Transverse colon (tissue), 4 donors: ENCODE results near the gene ASB1. TPM values are rescaled to one million over a fixed set of nuclear protein-coding genes. Genes with fewer than 3 reads are reported as not detected.

ENCODE experiments used
- DNase-seq: peaks from one replicate; pipeline ENCODE4 v3.0.0-alpha.2; 2019
- H3K27ac ChIP-seq, 4 donors: fragments of 200-600 bp; sonication (generic); 2 replicates each; pipeline ENCODE4 v1.5.1; 2016 to 2018; ENCODE audit warnings: inconsistent platforms in 4 of 4
- H3K27me3 ChIP-seq: fragments of 200-600 bp; sonication (generic); 2 replicates; pipeline ENCODE4 v1.5.1; 2017; ENCODE audit warnings: inconsistent platforms
- H3K36me3 ChIP-seq, 4 donors: fragments of 200-600 bp; sonication (generic); 2 replicates each; pipeline ENCODE4 v1.5.1; 2017 to 2019; ENCODE audit warnings: inconsistent platforms in 4 of 4
- H3K4me1 ChIP-seq, 4 donors: fragments of 200-600 bp; sonication (generic); 2 replicates each; pipeline ENCODE4 v1.5.1; 2017 to 2020; ENCODE audit warnings: inconsistent platforms in 4 of 4
- H3K4me3 ChIP-seq, 4 donors: fragments of 200-600 bp; sonication (generic); 1 replicate in 1 of 4; 2 replicates in 3 of 4; pipeline versions ENCODE4 v1.5.1 to v1.6.1; 2017 to 2019; ENCODE audit warnings: inconsistent platforms in 4 of 4
- H3K9me3 ChIP-seq, 2 donors: fragments of 200-600 bp; sonication (generic); 2 replicates each; pipeline ENCODE4 v1.5.1; 2017 to 2019; ENCODE audit warnings: inconsistent platforms in 2 of 2
- EP300 ChIP-seq: sonication (generic); formaldehyde crosslinking; IDR thresholded peaks from one replicate; pipeline ENCODE4 v1.6.1; 2017; ENCODE audit warnings: antibody characterized with exemption, low read depth
- POLR2A ChIP-seq: fragments of 450-650 bp; IDR thresholded peaks from one replicate; pipeline ENCODE4 v1.6.1; 2016; ENCODE audit warnings: antibody characterized with exemption, mild to moderate bottlenecking, moderate library complexity
- POLR2AphosphoS5 ChIP-seq, 3 donors: sonication (generic); formaldehyde crosslinking; IDR thresholded peaks; one replicate each; pipeline ENCODE4 v1.6.1; 2016; ENCODE audit warnings: antibody characterized with exemption in 3 of 3
- WGBS, 2 donors: methylation state at CpG; one replicate each; pipeline ENCODE4 v1.1.5; 2018; ENCODE audit warnings: low coverage in 1 of 2; 5-methylcytosine and 5-hydroxymethylcytosine counted together
- in situ Hi-C, 4 donors: fragments of 200-750 bp; cut with MboI; loops; one replicate each; pipeline versions ENCODE4 v1.15.0 to v1.15.1; 2017; ENCODE audit warnings: low sequenced_read_pairs in 3 of 4, low pct_ligation_motif_present in 1 of 4, low pct_unique_long_range_greater_than_20kb in 1 of 4
- intact Hi-C: fragments of 100-400 bp; cut with DNase I; formaldehyde crosslinking; loops from one replicate; pipeline ENCODE4 v1.15.1; 2023; ENCODE audit warnings: low total_unique reads
- total RNA-seq, 4 donors: library from RNA; depleted of rRNA; stranded (reverse); fragments of >200 nt; gene quantifications; one replicate each; pipeline ENCODE4 v1.1.0, GENCODE V29; 2016
- TF ChIP-seq, protein P1 (sequence below), 5 experiments: fragments of 200-600 bp in 3 of 5; fragments of 450-650 bp in 2 of 5; sonication (generic) in 3 of 5; IDR thresholded peaks; 1 replicate in 2 of 5; 2 replicates in 3 of 5; pipeline ENCODE4 v1.5.1; 2016 to 2017; ENCODE audit warnings: antibody characterized with exemption in 5 of 5, inconsistent platforms in 3 of 5, mild to moderate bottlenecking in 2 of 5, moderate library complexity in 1 of 5

ASB1 gene
- total RNA-seq, 4 donors from 2014 or later: 9.4 to 48.3 (median 17.2) TPM

DNA sequence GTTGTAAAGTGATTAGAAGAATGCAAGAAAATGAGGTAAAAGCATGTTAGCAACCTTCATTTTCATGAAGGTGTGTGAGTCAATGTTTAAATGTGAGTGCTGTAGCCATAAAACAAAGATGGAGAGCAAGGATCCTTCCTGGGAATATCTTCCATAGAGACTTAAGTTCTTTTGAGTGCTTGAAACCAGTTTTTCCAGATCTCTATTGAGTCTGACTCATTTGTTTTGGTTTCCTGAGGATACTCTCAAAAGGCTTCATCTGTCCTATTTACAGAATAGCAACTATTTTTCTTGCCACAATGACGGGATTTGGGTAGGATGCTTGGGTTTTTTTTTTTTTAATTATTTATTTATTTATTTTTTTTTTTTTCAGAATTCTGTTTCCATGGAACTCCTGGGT lies 45.9 kb upstream of the ASB1 start:
- in situ Hi-C loops (loop anchor here in 1 of 4 donors (10.0 kb wide), 1 partner anchor 74 kb away; no protein-coding TSS in a partner anchor), intact Hi-C loops (no loop called here)
- H3K27me3 ChIP-seq: no peaks in the 10 kb centered on the region
- H3K9me3 ChIP-seq: no peaks in the 10 kb centered on the region
- H3K36me3 ChIP-seq: peaks cover 0 to 3% (median 0%) of the 10 kb centered on the region in 4 donors
- TF ChIP-seq POLR2A (no peak), EP300 (no peak), POLR2AphosphoS5 (IDR thresholded peaks at IDR 0.05) (no peak)
- TF ChIP-seq, protein P1, sequence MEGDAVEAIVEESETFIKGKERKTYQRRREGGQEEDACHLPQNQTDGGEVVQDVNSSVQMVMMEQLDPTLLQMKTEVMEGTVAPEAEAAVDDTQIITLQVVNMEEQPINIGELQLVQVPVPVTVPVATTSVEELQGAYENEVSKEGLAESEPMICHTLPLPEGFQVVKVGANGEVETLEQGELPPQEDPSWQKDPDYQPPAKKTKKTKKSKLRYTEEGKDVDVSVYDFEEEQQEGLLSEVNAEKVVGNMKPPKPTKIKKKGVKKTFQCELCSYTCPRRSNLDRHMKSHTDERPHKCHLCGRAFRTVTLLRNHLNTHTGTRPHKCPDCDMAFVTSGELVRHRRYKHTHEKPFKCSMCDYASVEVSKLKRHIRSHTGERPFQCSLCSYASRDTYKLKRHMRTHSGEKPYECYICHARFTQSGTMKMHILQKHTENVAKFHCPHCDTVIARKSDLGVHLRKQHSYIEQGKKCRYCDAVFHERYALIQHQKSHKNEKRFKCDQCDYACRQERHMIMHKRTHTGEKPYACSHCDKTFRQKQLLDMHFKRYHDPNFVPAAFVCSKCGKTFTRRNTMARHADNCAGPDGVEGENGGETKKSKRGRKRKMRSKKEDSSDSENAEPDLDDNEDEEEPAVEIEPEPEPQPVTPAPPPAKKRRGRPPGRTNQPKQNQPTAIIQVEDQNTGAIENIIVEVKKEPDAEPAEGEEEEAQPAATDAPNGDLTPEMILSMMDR (IDR thresholded peaks at IDR 0.05): no peak
- DNase-seq: no peak
- H3K27ac ChIP-seq: no peak overlapping the region
- H3K4me3 ChIP-seq: no peak overlapping the region
- WGBS, 2 donors: 58% methylated on average over 1 of the region's 1 CpG; no CpG with 5 or more reads in 1 of the 2 donors
- H3K4me1 ChIP-seq: peaks cover 0 to 17% (median 3%) of the 10 kb centered on the region in 4 donors

- Histone ChIP-seq H3K9me3 (no peaks in the 10 kb centered on the region), H3K4me3 (no peak overlapping the region), H3K27me3 (no peaks in the 10 kb centered on the region), H3K27ac (no peak overlapping the region), H3K4me1 (peaks cover 0 to 17% (median 3%) of the 10 kb centered on the region in 4 donors), H3K36me3 (peaks cover 0 to 3% (median 0%) of the 10 kb centered on the region in 4 donors)
- 90 to 91% methylated on average over 10 to 14 of the region's 16 CpGs for WGBS, 2 donors
- in situ Hi-C loops (loop anchor here in 1 of 4 donors (10.0 kb wide), 1 partner anchor 73 kb away; no protein-coding TSS in a partner anchor), intact Hi-C loops (no loop called here)
- TF ChIP-seq POLR2A (no peak), POLR2AphosphoS5 (IDR thresholded peaks at IDR 0.05) (no peak), EP300 (no peak)
- TF ChIP-seq, protein P1 (IDR thresholded peaks at IDR 0.05): no peak
- DNase-seq: no peak
Observed at GRCh38 chr2:238381341-238382115, 45.2 kb upstream of the ASB1 start.

- 75 to 83% methylated on average over 2 to 5 of the region's 5 CpGs for WGBS, 2 donors
- no peak overlapping the region for H3K27ac ChIP-seq
- no peak for DNase-seq
- H3K27me3 ChIP-seq: no peaks in the 10 kb centered on the region
- intact Hi-C loops: no loop called here
- in situ Hi-C loops: loop anchor here in 1 of 4 donors (10.0 kb wide), 1 partner anchor 72 kb away; no protein-coding TSS in a partner anchor
- TF ChIP-seq POLR2AphosphoS5 (IDR thresholded peaks at IDR 0.05) (no peak), EP300 (no peak), POLR2A (no peak)
- TF ChIP-seq, protein P1 (IDR thresholded peaks at IDR 0.05): no peak
- peaks cover 0 to 17% (median 3%) of the 10 kb centered on the region in 4 donors for H3K4me1 ChIP-seq
- H3K9me3 ChIP-seq: no peaks in the 10 kb centered on the region
- peaks cover 0 to 3% (median 0%) of the 10 kb centered on the region in 4 donors for H3K36me3 ChIP-seq
- H3K4me3 ChIP-seq: no peak overlapping the region
Observed at GRCh38 chr2:238382381-238382781, 44.3 kb upstream of the ASB1 start.

GRCh38 chr2:238383135-238383534 lies 43.6 kb upstream of the ASB1 start:
- 90 to 93% methylated on average over 4 to 5 of the region's 5 CpGs for WGBS, 2 donors
- no peak for TF ChIP-seq POLR2AphosphoS5 (IDR thresholded peaks at IDR 0.05)
- TF ChIP-seq, protein P1 (IDR thresholded peaks at IDR 0.05): no peak
- TF ChIP-seq EP300: no peak
- TF ChIP-seq POLR2A: no peak
- Histone ChIP-seq H3K27me3 (no peaks in the 10 kb centered on the region), H3K27ac (no peak overlapping the region), H3K36me3 (peaks cover 0 to 3% (median 0%) of the 10 kb centered on the region in 4 donors), H3K9me3 (no peaks in the 10 kb centered on the region), H3K4me1 (peaks cover 0 to 17% (median 3%) of the 10 kb centered on the region in 4 donors), H3K4me3 (no peak overlapping the region)
- DNase-seq: no peak
- in situ Hi-C loops: loop anchor here in 1 of 4 donors (10.0 kb wide), 1 partner anchor 72 kb away; no protein-coding TSS in a partner anchor
- intact Hi-C loops: no loop called here
